NT2/D1 (cell line): Measurements from ENCODE around the gene NATD1.

Experiments used
- YY1 ChIP-seq: IDR thresholded peaks from 2 replicates; pipeline ENCODE4 v1.6.1; 2011; ENCODE audit not compliant: insufficient read length, insufficient read depth
- ZNF274 ChIP-seq: IDR thresholded peaks from 2 replicates; pipeline ENCODE4 v1.6.1; 2011; ENCODE audit warnings: mild to moderate bottlenecking, low read depth, low read length

DNA sequence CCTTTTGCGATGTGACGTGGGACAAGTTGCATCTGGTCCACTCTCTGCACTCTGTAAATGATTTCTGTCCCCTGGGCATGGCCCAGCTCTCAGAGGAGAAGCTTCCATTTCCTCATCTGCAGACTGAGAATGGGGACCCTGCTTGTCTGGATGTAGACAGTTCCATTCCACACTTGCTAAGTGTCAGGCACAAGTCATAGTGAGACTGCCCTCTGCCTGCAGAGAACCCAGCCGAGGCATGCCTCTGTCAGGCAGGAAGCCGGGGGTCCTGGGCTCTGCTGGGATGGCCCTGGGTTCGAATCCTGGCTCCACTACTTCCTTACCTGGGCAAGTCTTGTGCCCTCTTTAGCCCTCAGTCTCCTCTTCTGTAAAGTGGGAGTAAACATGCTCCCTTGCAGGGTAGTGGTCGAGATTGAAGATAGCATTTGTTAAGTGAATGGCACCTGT is 35.4 kb upstream of the NATD1 start:
- TF ChIP-seq YY1 (no peak), ZNF274 (no peak)
